Activated CD4-positive, alpha-beta T cell treated with anti-CD3 and anti-CD28 coated beads, Interleukin-10, Interleukin-2, amounts not matched to agents 100 ng/mL and 50 ng/mL, durations not matched to agents 16 hours and 8 hours (primary cell): ENCODE measurements around the gene SLC35D1.

ENCODE experiments used
- DNase-seq: peaks from one replicate; pipeline ENCODE4 v3.0.0-alpha.2; 2020

SLC35D1 gene

GRCh38 chr1:67043366-67043765 lies 10.6 kb downstream of the SLC35D1 start:
- no peak for DNase-seq

GRCh38 chr1:67041841-67042503 lies 12.0 kb downstream of the SLC35D1 start:
- DNase-seq, result no peak

DNA sequence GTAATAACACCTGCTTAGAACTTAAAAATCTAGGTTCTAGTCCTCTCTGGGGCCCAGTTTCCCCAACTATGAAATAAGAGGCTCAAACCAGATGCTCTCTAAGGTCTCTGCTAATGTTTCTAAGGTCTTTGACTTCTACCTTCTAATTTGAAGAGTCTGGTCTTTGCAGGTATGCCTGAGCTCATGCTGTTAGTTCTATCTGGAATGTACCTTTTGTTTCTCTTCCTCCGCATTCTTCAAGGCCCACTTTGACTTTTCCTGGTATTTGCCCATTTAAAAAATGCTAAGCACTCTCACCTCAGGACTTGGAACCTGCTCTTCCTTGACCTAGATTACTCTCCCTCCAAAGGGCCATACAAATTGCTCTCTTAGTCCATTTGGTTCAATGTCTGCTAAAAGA lies 13.5 kb downstream of the SLC35D1 start:
- no peak for DNase-seq

GRCh38 chr1:67031859-67032247 lies 22.1 kb downstream of the SLC35D1 start:
- DNase-seq, result no peak

GRCh38 chr1:67031121-67031858 lies 22.7 kb downstream of the SLC35D1 start:
- DNase-seq, result no peak

- no peak for DNase-seq
These were observed 24.5 kb downstream of the SLC35D1 start for GRCh38 chr1:67029472-67029871.

- DNase-seq, result no peak
These were observed 33.2 kb downstream of the SLC35D1 start for GRCh38 chr1:67020765-67021164.

DNA sequence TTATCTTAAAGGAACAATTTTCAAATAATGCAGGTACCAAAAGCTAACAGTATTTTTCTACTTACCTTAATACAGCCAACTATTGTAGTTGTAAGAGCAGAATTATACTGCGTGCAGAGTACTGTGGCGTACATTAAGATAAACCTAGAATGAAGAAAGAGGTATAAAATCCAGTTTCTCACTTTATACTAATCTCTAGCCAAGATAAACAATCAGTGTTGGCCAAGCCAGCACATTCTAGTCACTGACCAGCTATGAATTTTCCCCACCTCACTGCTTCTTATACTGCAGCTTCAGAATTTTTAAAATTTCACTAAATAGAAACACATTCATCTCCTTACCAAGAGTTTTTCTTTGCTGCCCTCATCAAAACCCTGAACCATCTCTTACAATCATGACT lies 33.6 kb downstream of the SLC35D1 start:
- no peak for DNase-seq

DNA sequence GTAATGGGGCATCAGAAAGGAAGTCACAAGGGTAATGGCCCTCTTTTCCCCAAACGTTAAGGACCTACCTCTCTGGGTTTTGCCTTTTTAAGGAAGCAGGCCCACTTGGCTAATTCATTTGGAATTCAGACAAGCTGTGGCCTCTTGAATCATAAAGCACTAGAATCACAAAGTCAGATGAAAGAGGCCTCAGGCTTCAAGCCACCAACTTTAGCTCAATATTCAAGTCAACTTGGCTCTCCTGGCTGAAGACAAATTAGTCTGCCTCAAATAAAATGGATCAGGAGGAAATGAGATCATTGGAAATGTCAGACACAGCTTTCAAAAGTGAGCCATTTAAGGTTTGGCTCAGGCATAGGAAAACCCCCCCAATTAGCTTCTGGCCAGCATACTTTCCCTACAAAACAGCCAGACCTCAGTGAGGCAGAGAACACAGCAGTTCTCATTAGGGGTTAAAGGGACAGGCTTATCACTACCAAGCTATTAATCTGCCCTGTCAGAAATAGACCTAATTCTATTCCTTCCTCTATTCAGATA lies 34.3 kb downstream of the SLC35D1 start:
- no peak for DNase-seq

- DNase-seq, result no peak
These were observed 34.8 kb downstream of the SLC35D1 start for GRCh38 chr1:67019121-67019520.

GRCh38 chr1:67018574-67018973 lies 35.4 kb downstream of the SLC35D1 start:
- DNase-seq, result no peak

- DNase-seq, result peak; percentile 50
These were observed 40.4 kb downstream of the SLC35D1 start for GRCh38 chr1:67013573-67013972.

- no peak for DNase-seq
These were observed 44.2 kb downstream of the SLC35D1 start for GRCh38 chr1:67009792-67010191.

GRCh38 chr1:67005068-67005467 lies 48.9 kb downstream of the SLC35D1 start:
- DNase-seq, result no peak

- no peak for DNase-seq
These were observed 49.8 kb downstream of the SLC35D1 start for GRCh38 chr1:67004176-67004575.

DNA sequence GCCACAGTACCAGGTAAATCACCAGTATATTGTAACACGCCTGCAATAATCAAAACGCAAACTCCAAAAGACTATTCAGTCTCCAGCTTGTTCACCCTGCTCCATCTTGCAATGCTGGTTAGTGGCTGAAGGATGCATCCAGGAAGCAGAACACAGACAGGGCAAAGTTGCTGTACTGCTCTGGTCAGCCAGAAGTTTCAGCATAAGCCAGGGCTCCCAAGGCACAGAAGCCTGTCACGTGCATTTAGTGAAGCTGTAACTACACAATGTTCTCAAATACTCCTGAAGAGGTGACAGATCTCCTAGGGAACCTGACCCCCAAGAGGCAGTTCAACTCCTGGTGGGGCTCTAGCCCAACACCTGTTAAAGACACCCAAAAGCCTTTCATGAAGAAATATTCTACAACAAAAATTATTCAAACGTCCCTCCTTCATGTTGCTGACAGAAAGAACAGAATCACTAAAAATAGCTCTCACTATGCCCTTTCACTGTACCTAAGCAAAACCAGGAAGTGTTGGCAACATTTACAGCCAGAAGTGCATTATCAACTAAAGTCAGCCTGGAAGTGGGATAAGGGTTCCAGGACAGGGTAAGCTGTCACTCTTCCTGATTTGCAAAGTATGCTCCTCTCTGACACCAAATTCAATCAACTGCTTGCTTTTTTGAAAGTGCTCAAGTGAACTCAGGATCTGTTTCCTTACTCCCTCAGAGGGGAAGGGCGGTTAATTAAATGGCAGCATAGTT lies 52.1 kb downstream of the SLC35D1 start:
- no peak for DNase-seq

DNA sequence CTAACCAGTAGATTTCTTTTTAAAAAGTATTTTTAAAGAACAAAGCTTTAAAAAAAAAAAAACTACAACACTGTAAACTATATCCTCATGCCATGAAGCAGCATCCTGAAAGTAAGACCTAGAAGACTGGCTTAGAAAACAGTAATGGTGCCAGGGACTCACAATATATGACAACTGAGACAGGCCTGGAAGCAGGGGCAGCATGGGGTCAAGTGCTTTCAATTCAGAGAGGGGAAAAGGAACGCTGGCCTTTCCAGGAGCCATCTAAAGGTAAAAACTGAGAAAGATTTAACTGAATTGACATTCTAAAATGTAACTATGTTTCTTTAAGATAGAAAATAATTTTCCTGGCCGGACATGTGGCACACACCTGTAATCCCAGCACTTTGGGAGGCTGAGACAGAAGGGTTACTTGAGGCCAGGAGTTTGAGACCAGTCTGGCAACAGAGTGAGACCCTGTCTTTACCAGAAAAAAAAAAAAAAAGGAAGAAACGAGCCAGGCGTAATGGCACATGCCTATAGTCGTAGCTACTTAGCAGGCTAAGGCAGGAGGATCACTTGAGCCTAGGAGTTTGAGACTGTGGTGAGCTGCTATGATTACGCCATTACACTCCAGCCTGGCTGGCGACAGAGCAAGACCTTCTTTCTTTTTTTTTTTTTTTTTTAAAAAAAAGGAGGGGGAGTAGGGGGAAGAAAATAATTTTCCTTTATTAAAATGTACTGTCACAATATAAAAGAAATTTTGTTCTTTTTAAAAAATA lies 54.1 kb downstream of the SLC35D1 start:
- no peak for DNase-seq

DNA sequence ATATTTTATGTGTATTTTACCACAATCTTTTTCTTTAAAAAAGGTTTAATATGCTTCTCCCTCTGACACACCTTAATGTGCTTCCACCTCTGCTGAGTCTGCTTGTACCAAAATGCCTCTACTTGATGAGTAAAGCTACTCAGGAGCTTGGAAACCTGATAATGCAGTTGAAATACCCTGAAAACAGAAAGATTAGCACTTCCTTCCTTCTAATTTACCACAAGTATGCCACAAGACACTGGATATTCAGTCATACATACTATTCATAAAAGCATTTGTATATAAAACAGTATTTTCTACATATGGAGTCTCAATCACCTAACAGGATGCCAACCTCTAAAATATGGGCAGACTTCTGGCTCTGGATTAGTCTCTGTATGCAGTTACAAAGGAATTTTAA lies 55.0 kb downstream of the SLC35D1 start:
- peak; percentile 19 for DNase-seq

DNA sequence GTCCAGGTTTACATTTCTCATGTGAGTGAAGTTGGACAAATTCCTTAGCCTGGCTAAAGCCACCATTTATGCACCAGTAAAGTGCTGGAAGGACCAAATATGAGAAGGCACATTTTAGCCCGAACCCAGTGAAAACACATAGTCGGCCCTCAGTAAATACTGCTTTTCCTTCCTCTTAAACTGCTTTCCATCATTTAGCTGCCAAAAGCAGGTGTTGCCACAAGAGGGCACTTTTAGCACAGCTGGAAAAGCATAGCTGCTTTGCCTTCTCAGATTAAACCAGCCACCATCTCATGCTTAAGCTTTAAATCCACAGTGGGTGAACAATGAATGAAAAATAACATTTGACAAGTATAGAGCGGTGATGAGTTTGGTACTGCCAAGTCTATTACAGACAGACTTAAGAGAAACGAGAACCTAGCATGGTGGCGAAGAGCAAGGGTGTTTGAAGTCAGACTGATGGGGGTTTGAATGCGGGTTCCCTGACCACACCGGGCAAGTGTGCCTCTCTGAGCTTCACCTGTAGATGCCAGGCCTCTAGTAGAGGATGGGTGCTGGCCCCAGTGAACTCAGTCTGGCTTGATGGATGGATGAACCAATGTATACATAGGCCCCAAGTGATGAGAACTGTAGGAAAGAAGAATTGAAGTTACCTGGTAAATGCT lies 57.8 kb downstream of the SLC35D1 start:
- peak; percentile 80 for DNase-seq

GRCh38 chr1:66993076-66993475 lies 60.9 kb downstream of the SLC35D1 start:
- no peak for DNase-seq

DNA sequence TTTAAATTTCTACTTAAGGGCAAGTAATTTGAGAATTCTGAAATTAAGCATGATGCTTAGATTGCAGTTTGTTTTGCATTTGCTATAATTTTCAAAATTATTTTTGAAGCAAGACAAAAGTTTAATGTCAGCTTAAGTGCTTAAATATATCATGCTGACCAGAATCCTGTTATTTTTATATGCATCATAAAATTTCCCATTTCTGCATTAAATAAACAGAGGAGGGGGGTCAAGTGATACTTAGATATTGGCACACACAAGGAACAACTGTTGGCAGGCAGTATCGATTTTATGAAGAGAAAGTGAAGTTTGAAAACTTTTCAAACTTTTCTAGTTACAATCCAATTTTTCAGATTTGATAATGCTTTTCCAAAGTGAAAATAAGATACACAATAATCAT lies 68.1 kb downstream of the SLC35D1 start:
- DNase-seq, result no peak

- peak; percentile 22 for DNase-seq
These were observed 69.5 kb downstream of the SLC35D1 start for GRCh38 chr1:66984491-66984890.
